Measurements from ENCODE around the gene BICD1.

Gene BICD1

GRCh38 chr12:32151552-32151951 is 44.9 kb downstream of the BICD1 start:
- TF ChIP-seq CTCF (IDR thresholded peaks at IDR 0.05; ENCODE audit: low read depth, low read length), result no peak
- H3K4me3 ChIP-seq (ENCODE audit: low read depth, low read length), result no peak overlapping the region

- no peak for TF ChIP-seq CTCF (IDR thresholded peaks at IDR 0.05; ENCODE audit: low read depth, low read length)
- H3K4me3 ChIP-seq (ENCODE audit: low read depth, low read length), result no peak overlapping the region
Observed at GRCh38 chr12:32155041-32155440, 48.4 kb downstream of the BICD1 start.

- no peak overlapping the region for H3K4me3 ChIP-seq (ENCODE audit: low read depth, low read length)
- no peak for TF ChIP-seq CTCF (IDR thresholded peaks at IDR 0.05; ENCODE audit: low read depth, low read length)
Observed at GRCh38 chr12:32155961-32156529, 49.4 kb downstream of the BICD1 start.

GRCh38 chr12:32158525-32158924 is 51.9 kb downstream of the BICD1 start:
- no peak for TF ChIP-seq CTCF (IDR thresholded peaks at IDR 0.05; ENCODE audit: low read depth, low read length)
- H3K4me3 ChIP-seq (ENCODE audit: low read depth, low read length), result no peak overlapping the region

- TF ChIP-seq CTCF (IDR thresholded peaks at IDR 0.05; ENCODE audit: low read depth, low read length), result no peak
- H3K4me3 ChIP-seq (ENCODE audit: low read depth, low read length), result no peak overlapping the region
Observed at GRCh38 chr12:32159381-32159780, 52.7 kb downstream of the BICD1 start.

- TF ChIP-seq CTCF (IDR thresholded peaks at IDR 0.05; ENCODE audit: low read depth, low read length), result no peak
- no peak overlapping the region for H3K4me3 ChIP-seq (ENCODE audit: low read depth, low read length)
Observed at GRCh38 chr12:32159925-32160324, 53.3 kb downstream of the BICD1 start.

- no peak overlapping the region for H3K4me3 ChIP-seq (ENCODE audit: low read depth, low read length)
- no peak for TF ChIP-seq CTCF (IDR thresholded peaks at IDR 0.05; ENCODE audit: low read depth, low read length)
Observed at GRCh38 chr12:32161058-32161457, 54.4 kb downstream of the BICD1 start.
